ENCODE results near the gene RPS3.
"Not testable (repeated sequence)": the region's sequence is repeated elsewhere in the genome, so short reads cannot be mapped to it uniquely, and the experiment has no call there.

The RPS3 gene

DNA sequence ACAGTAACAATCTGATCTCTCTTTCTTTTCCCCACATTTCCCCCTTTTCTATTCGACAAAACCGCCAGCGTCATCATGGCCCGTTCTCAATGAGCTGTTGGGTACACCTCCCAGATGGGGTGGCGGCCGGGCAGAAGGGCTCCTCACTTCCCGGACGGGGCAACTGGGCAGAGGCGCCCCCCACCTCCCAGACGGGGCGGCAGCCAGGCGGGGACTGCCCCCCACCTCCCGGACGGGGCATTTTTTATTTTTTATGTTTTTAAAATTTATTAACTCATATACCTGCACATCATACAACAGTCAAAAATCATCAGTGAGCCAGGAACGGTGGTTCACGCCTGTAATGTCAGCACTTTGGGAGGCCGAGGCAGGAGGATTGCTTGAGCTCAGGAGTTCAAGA, 20.5 kb upstream of the RPS3 start:
- in situ Hi-C loops (cut with HindIII; ENCODE audit: low sequenced_read_pairs) = not testable (repeated sequence)

DNA sequence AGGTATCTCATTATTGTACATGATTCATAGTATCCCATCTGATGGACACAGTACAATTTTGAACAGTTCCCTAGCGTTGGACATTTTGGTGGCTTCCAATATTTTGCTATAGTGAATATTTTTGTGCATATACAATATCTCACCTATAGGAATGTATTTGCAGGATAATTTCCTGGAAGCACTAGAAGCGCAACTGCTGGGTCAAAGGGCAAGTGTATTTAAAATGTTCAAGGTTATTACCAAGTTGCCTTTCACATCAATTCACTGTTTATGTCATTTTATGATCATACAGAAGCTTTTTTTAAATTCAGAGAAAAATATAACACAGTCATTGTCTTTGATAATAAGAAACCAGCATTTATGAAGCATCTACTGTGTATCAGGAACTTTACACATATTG, 19.1 kb upstream of the RPS3 start:
- in situ Hi-C loops (cut with HindIII; ENCODE audit: low sequenced_read_pairs) = loop anchor here (10.0 kb wide), 1 partner anchor 45 kb away; no protein-coding TSS in a partner anchor

DNA sequence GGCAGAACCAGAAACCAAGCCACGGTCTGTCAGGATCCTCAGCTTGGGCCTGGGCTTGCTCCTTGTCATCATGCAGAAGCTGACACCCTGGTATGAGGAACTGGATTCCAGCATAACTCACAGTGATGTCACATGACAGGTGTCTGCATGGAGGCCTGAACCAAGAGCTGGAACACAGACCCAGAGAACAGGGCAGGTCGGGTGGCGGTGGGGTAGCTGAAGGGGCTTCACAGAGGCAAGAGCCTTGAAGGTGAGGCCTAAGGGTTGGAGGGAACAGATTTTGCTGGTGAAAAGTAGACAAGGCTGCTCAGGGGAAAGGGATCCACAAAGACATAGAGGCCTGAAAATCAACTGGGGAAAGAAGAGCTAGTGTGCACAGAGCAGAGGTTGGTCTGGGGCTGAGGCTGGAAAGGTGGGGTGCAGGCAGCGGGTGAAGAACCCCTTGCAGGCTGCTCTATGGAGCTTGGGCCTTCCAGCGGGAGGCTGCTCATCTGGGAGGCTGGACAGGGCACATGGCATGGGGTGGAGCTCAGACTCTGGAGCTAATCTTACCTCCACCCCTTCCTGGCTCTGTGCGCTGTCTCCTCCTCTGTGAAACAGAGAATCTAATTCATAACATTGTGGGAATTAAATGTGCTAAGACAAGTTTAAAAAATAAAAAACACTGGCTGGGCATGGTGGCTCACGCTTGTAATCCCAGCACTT, 18.4 kb upstream of the RPS3 start:
- in situ Hi-C loops (cut with HindIII; ENCODE audit: low sequenced_read_pairs) = loop anchor here (10.0 kb wide), 1 partner anchor 46 kb away; no protein-coding TSS in a partner anchor

DNA sequence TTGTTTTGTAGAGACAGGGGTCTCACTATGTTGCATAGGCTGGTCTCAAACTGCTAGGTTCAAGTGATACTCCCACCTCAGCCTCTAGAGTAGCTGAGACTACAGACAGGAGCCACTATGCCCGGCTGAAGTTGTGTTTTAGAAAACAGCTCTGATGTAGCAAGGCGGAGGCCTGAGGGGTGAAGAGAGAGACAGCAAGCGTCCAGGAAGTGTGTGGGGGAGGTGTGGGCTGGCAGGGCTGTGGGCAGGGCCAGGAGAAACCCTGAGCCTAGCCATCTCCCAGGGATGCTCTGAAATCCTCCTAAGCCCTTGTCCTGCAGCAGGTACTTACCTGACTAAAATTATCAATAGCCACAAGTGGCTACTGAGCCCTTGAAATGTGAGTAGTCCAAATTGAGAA, 16.1 kb upstream of the RPS3 start:
- in situ Hi-C loops (cut with HindIII; ENCODE audit: low sequenced_read_pairs) = loop anchor here (10.0 kb wide), 1 partner anchor 48 kb away; no protein-coding TSS in a partner anchor

DNA sequence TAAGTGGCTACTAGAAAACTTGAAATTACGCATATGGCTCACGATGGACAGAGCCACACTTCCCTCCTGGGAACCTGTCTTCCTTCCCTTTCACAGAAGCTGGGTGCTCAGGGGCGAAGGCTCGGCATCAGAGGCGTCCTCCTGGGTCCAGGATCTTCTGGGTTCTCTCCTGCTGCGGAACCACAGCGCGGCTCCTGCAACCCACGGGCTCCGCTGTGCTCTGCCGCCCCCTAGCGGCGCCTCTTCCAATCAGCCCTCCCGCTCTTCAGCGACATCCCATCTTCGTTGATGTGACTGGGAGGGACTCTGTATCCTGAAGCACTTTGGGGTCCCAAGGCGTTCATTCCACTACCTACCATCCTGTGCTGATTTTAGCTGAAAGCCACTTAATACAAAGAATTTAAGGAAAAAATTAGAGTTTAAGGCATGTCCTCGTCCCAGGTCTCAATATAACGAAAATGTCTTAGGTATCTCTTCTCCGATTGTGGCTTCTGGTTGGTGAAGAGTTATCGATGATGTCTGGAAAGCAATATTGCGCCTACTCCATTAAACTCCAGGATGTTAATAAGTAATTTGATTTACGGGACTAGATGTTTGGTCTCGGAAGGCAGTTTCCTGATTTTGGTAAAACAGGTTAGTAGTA, 14.8 kb upstream of the RPS3 start:
- in situ Hi-C loops (cut with HindIII; ENCODE audit: low sequenced_read_pairs) = loop anchor here (5.0 to 10.0 kb wide), 2 partner anchors 43 to 50 kb away; no protein-coding TSS in a partner anchor

DNA sequence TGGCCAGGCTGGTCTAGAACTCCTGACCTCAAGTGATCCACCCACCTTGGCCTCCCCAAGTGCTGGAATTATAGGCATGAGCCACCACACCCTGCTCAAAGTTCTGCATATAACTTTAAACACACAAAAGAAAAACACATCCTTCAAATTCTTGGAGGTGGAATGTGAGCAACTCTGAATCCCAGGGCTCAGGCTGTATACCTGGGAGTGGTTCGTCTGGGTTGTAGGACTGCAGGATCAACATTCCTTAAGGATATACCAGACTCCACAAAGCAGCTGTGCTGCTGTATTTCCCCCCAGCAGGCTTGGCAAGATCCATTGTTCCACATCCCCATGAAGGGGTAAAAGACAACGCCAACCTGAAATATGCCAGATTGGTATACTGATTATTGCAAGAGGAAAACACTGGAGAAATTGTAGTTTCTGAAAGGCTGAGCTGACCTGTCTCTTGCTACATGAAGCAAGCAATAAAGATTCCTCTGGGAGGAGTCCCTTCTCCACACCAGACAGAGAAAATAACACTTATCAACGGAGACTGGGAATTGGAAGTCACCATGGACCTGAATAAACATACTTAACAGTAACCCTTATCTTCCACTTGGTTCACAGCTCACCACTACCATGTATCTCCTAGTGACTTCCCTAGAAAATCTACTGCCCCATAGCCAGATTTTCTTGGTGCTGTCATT, 12.2 kb upstream of the RPS3 start:
- in situ Hi-C loops (cut with HindIII; ENCODE audit: low sequenced_read_pairs) = loop anchor here (5.0 to 10.0 kb wide), 2 partner anchors 40 to 52 kb away; no protein-coding TSS in a partner anchor

DNA sequence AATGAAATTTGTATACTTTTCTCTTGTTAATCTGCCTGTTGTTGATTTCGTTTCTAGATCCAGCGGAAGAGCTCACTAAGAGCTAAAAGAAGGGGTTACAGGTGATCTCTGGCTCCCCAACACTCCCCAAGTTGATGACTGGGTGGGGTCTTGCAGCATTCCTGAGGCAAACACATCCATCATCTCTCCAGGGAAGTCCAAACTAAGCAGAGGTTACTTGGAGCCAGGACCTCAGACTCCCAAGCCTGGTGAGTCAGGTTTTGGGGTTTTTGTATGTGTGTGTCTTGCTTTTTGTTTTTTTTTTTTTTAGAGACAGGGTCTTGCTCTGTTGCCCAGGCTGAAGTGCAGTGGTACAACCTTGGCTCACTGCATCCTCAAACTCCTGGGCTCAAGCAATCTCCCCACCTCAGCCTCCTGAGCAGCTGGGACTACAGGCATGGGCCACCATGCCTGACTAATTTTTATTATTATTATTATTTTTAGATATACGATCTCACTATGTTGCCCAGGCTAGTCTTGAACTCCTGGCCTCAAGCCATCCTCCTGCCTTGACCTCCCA, 11.5 kb upstream of the RPS3 start:
- in situ Hi-C loops (cut with HindIII; ENCODE audit: low sequenced_read_pairs) = loop anchor here (5.0 to 10.0 kb wide), 2 partner anchors 39 to 53 kb away; no protein-coding TSS in a partner anchor

DNA sequence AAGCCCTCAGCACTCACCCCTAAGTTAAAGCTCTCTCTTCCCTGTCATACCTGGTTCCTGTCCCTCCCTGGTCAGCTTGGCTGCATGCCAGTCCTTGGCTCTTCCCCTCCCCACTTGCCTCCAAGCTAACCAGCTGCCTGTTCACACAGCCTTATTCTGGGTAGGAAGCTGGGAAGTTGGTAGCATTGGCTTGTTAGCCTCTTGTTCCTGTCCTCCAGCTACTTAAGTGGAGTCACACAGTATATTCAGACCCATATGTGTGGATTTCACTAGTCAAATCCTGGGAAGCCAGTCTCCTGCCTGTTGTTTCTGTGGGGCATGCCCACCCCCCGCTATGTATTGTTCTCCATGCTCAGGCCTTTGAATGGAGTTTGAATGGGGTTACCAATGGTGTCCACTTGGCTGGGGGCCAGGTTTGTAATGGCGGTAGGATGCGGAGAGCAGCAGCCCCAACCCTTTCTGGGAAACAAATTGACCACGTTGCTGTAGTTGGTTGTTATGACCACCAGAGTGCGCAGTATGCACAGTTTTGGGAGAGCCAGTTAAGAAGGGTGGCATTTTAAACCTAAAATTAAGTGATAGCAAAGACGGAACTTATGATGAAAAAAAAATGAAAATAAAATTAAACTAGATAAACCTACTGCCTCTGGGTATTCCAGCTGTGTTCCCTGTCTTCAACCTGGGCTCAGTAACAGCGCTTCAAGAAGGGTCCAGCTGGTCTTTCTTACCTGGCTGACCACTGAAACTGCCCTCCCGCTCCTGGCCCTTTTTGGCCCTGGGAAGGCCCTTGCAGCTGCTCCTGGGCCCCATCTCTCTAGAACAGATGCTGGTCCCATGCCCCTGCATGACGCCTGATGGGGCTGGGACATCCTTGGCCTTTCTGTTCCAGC, 10.7 kb upstream of the RPS3 start:
- in situ Hi-C loops (cut with HindIII; ENCODE audit: low sequenced_read_pairs) = loop anchor here (5.0 to 10.0 kb wide), 2 partner anchors 39 to 54 kb away; no protein-coding TSS in a partner anchor

DNA sequence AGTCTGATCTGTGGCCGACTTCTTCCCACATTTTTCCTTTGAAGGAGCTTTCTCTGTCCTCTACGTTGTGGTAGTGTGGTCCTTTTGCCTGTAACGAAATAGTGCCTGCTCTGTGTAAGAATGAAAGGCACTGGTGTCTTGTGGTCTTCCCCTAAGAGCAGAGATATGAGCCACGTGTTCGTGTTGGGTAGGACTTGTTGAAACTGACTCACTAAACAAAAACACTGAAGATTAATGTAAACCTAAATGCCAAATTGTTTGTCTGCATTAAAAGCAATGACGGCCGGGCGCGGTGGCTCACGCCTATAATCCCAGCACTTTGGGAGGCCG, 10.1 kb upstream of the RPS3 start:
- in situ Hi-C loops (cut with HindIII; ENCODE audit: low sequenced_read_pairs) = loop anchor here (5.0 to 10.0 kb wide), 2 partner anchors 38 to 54 kb away; no protein-coding TSS in a partner anchor

DNA sequence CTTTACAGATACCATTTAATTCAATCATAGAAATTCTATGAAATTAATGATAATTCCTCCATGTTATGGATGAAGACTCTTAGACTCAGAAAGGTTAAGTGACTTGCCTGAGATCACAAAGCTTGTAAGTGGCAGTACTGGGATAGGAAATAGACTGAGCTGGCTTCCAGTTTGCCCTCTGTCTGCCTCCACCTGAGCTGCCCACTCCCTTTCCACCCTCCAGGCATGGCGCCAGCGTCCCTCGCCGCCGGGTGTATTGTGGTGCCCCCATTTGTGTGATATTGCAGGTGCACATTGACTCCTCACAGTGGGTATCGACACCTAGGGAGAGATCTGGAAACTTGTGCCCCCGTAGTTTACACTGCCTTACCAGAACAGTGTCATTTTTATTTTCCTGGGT, 9.4 kb upstream of the RPS3 start:
- in situ Hi-C loops (cut with HindIII; ENCODE audit: low sequenced_read_pairs) = loop anchor here (5.0 to 10.0 kb wide), 2 partner anchors 37 to 55 kb away; no protein-coding TSS in a partner anchor

DNA sequence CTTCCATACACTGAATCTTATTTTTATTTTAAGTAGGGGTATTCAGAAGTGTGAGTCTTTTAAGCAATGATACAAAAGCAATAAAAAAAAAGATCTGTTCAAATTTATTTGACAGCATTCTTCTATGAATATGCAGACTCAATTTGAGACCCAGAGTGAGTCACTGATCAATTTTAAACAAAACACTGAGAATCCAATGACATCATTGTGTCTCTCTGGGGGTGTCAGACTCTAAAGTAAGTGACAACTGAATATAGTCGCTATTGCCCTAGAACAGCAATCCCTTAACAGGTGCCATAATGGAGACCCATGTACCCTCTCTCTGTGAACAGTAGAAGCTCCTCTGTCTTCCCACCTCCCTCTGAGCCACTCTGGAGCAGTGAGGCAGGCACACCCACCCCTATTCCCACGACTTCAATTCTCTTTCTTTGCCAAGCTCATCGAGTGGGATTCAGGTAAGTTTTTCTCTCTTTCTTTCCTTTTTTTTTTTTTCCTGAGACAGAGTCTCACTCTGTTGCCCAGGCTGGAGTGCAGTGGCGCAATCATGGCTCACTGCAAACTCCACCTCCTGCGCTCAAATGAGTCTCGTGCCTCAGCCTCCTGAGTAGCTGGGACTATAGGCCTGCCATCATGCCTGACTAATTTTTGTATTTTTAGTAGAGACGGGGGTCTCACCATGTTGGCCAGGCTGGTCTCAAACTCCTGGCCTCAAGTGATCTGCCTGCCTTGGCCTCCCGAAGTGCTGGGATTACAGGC, 5.1 kb upstream of the RPS3 start:
- in situ Hi-C loops (cut with HindIII; ENCODE audit: low sequenced_read_pairs) = no loop called here

DNA sequence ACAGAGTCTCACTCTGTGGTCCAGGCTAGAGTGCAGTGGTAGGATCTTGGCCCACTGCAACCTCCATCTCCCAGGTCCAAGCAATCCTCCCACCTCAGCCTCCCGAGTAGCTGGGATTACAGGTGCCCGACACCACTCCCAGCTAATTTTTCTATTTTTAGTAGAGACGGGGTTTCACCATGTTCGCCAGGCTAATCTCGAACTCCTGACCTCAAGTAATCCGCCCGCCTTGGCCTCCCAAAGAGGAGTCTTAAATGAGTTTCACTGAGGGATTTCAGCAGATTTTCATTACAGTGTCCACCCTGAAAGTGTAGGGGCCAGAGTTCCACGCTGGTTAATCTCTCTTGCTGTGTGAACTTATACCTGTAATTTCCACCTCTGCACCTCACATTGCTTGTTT, 412 bp upstream of the RPS3 start:
- in situ Hi-C loops (cut with HindIII; ENCODE audit: low sequenced_read_pairs) = no loop called here

DNA sequence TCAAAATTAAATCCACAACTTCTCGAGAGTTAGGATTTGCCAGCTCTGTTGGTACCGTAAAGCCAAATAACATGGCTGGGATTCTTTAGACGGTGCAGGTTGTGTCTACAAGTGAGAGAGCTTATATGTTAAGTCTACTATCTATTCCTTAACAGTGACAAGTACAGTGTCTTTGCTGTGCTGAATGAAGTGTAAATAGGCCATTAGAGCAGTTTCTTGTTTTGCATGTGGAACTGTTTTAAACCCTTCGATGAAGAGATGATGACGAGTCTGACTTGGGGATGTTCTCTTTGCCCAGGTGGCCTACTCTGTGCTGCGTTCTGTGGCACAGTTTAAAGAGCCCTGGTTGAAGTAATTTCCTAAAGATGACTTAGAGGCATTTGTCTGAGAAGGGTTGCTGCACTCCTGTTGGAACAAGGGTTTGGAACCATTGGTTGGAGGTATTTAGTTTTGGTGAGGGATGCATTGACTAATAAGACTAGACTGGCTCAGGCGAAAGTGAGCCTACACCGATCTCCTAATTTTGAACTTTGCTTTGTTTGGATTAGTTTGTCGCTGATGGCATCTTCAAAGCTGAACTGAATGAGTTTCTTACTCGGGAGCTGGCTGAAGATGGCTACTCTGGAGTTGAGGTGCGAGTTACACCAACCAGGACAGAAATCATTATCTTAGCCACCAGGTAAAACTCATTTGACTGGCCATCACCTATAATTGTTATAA, 988 bp downstream of the RPS3 start:
- in situ Hi-C loops (cut with HindIII; ENCODE audit: low sequenced_read_pairs) = loop anchor here (5.0 kb wide), 1 partner anchor 63 kb away; no protein-coding TSS in a partner anchor

DNA sequence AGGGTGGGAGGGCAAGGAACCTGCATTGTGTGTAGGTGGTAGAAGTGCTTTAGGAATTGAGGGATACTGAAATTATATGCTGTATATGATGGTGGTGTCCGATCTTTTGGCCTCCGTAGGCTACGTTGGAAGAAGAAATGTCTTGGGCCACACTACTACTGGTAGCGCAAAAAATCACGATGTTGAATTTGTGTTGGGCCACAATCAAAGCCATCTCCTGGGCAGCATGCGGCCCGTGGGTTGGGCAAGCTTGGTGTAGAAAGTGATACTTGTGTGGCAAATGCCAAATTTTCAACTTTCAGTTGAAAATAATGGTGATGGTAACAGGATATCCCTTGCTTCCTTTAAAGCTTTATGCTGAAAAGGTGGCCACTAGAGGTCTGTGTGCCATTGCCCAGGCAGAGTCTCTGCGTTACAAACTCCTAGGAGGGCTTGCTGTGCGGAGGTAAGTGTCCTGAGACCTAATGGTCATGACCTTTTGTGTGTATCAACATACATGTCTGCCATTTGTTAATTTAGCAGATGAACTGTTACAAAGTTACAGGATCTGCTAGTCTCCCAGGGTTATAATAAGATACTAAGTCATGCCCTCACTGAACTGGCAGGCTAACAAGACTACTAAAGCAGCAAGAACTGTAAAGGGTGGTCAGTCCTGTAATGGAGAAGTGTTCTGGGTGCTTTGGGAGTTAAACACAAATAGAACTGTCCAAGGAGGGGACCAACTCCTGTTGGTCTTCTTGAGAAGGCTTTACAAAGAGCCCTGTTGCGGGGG, 2.9 kb downstream of the RPS3 start:
- in situ Hi-C loops (cut with HindIII; ENCODE audit: low sequenced_read_pairs) = loop anchor here (5.0 kb wide), 1 partner anchor 65 kb away; no protein-coding TSS in a partner anchor

DNA sequence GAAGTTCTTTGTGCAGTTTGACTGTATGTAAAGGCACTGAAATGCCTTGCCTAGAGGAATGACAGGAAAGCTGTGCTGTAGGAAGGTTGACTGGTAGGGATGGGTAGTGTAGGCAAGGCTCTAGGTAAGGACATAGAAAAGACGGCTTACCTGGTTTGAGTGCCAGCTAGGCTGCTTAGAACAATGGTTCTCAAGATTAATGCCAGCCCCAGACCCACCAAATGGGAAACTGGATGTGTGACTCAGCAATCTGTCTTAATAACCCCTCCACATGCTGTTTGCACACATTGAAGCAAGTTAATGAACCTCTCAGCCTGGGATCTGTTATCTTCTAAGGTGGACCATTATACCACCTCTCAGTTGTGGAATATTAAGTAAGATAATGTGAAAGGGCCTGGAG, 3.7 kb downstream of the RPS3 start:
- in situ Hi-C loops (cut with HindIII; ENCODE audit: low sequenced_read_pairs) = loop anchor here (5.0 kb wide), 1 partner anchor 66 kb away; no protein-coding TSS in a partner anchor

DNA sequence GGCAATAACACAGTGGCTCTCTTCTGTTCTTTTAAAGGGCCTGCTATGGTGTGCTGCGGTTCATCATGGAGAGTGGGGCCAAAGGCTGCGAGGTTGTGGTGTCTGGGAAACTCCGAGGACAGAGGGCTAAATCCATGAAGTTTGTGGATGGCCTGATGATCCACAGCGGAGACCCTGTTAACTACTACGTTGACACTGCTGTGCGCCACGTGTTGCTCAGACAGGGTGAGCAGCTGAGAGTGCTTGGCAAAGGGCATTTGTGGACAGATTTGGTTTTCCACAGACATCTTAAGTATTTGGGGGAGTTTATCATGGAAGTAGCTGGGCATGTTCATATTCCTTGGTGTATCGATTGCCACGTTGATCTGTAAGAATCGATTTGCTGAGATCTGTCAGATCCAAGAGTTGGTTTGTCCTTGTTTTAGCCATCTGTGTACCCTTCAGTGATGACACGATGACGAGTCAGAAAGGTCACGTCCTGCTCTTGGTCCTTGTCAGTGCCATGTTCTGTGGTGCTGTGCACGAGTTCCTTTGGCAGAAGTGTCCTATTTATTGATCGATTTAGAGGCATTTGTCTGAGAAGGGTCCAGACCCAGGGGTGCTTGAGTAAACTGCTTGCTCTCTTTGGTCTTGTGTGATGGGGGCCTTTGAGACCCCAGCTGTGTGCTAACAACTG, 4.8 kb downstream of the RPS3 start:
- in situ Hi-C loops (cut with HindIII; ENCODE audit: low sequenced_read_pairs) = loop anchor here (5.0 kb wide), 1 partner anchor 67 kb away; no protein-coding TSS in a partner anchor

DNA sequence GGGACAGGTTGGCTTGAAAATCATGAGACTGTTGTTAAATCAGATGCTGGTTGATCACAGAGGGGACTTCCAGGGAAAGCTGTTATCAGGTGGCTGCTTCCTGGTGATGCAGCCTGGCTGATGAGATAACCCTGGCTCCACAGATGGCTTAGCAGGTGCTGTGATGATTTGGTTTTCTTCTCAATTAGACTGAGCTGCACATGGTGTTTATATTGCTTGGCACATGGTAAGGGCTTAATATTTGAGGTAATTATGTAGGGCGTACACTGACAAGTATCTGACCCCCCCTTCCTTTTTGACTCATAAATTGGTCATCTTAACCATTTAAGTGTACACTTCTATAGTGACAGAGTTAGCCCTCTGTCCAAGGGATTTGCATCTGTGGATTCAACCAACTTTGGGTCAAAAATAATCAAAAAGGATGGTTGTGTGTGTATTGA, 7.0 kb downstream of the RPS3 start:
- in situ Hi-C loops (cut with HindIII; ENCODE audit: low sequenced_read_pairs) = no loop called here

DNA sequence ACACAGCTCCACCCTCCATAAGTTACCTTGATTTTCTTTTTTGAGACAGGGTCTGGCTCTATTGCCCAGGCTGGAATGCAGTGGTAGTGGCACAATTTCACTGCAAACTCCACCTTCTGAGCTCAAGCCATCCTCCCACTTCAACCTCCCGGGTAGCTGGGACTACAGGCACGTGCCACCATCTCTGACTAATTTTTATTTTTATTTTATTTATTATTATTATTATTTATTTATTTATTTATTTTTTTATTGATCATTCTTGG, 9.6 kb downstream of the RPS3 start:
- in situ Hi-C loops (cut with HindIII; ENCODE audit: low sequenced_read_pairs) = no loop called here

Measured in endothelial cell of hepatic sinusoid (primary cell).